DOHH2 (cell line): Measurements from ENCODE around the gene ANKRD29.

Source experiments
- CTCF ChIP-seq: fragments of 200-600 bp; sonication (generic); IDR thresholded peaks from one replicate; pipeline ENCODE4 v1.5.1; 2014; ENCODE audit warnings: antibody characterized with exemption, mild to moderate bottlenecking, low read depth, low read length; ENCODE audit not compliant: poor library complexity, severe bottlenecking
- EZH2phosphoT487 ChIP-seq: fragments of 200-600 bp; sonication (generic); IDR thresholded peaks from 2 replicates; pipeline ENCODE4 v1.6.1; 2017; ENCODE audit warnings: borderline replicate concordance, mild to moderate bottlenecking, antibody characterized with exemption, low read length, moderate library complexity, mixed read lengths

- TF ChIP-seq CTCF, result no peak
- TF ChIP-seq EZH2phosphoT487, result no peak
Observed at GRCh38 chr18:23593720-23594119, 69.0 kb downstream of the ANKRD29 start.
